ENCODE data around the gene PRDM16.

DNA sequence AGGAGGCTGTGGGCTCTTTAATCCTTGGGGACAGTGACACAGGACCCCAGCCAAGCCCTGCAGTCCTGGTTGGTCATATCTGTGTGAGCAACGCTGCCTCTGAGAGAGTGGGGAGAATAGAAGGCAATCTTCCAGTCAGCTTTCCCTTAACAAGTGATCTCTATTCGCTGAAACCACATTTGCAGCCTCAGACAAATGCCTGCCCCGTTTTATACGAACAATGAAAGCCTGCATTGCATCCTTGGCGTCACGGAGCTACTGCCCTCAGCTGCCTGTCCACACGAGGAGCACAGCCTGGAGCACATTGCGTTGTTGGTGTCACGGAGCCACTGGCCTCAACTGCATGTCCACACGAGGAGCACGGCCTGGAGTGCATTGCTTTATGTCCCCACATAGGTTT, 235.2 kb downstream of the PRDM16 start:
- TF ChIP-seq, protein P1, sequence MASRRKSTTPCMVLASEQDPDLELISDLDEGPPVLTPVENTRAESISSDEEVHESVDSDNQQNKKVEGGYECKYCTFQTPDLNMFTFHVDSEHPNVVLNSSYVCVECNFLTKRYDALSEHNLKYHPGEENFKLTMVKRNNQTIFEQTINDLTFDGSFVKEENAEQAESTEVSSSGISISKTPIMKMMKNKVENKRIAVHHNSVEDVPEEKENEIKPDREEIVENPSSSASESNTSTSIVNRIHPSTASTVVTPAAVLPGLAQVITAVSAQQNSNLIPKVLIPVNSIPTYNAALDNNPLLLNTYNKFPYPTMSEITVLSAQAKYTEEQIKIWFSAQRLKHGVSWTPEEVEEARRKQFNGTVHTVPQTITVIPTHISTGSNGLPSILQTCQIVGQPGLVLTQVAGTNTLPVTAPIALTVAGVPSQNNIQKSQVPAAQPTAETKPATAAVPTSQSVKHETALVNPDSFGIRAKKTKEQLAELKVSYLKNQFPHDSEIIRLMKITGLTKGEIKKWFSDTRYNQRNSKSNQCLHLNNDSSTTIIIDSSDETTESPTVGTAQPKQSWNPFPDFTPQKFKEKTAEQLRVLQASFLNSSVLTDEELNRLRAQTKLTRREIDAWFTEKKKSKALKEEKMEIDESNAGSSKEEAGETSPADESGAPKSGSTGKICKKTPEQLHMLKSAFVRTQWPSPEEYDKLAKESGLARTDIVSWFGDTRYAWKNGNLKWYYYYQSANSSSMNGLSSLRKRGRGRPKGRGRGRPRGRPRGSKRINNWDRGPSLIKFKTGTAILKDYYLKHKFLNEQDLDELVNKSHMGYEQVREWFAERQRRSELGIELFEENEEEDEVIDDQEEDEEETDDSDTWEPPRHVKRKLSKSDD (CRISPR knock-in tag; IDR thresholded peaks at IDR 0.05; ENCODE audit: low read depth), result no peak
- TF ChIP-seq, protein P2, sequence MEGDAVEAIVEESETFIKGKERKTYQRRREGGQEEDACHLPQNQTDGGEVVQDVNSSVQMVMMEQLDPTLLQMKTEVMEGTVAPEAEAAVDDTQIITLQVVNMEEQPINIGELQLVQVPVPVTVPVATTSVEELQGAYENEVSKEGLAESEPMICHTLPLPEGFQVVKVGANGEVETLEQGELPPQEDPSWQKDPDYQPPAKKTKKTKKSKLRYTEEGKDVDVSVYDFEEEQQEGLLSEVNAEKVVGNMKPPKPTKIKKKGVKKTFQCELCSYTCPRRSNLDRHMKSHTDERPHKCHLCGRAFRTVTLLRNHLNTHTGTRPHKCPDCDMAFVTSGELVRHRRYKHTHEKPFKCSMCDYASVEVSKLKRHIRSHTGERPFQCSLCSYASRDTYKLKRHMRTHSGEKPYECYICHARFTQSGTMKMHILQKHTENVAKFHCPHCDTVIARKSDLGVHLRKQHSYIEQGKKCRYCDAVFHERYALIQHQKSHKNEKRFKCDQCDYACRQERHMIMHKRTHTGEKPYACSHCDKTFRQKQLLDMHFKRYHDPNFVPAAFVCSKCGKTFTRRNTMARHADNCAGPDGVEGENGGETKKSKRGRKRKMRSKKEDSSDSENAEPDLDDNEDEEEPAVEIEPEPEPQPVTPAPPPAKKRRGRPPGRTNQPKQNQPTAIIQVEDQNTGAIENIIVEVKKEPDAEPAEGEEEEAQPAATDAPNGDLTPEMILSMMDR (CRISPR knock-in tag; IDR thresholded peaks at IDR 0.05), result no peak
- TF ChIP-seq ZNF678 (CRISPR knock-in tag; IDR thresholded peaks at IDR 0.05), result no peak
